ENCODE results near the gene KIF26B. TPM values are rescaled to one million over a fixed set of nuclear protein-coding genes. Genes with fewer than 3 reads are reported as not detected.

The KIF26B gene
- total RNA-seq, 1 experiment from 2014 or later: not detected

DNA sequence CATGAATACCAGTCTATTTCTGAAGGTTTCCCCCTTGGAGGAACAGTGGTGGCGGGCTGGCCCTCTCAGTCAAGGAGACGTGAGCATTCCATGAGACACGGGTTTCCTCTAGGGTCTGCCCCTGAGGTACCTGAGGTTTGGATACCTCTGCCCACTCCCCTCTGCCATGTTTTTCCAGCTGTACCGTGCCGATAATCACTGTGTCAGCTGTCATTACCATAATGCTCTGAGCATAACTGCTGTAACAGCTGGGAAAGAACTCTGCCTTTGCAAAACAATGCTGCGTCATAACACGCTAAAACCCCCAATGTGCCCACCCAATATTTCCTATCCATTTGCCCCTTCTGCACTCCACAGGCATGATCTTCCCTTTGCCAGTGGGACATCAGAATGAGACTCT, 425.1 kb downstream of the KIF26B start:
- Histone ChIP-seq H3K27me3 (peaks cover 7% of the 10 kb centered on the region; the same call in 1 of the 2 replicates), H3K9me3 (no peaks in the 10 kb centered on the region), H3K4me3 (no peak overlapping the region), H3K36me3 (no peaks in the 10 kb centered on the region)
- DNase-seq: no peak

DNA sequence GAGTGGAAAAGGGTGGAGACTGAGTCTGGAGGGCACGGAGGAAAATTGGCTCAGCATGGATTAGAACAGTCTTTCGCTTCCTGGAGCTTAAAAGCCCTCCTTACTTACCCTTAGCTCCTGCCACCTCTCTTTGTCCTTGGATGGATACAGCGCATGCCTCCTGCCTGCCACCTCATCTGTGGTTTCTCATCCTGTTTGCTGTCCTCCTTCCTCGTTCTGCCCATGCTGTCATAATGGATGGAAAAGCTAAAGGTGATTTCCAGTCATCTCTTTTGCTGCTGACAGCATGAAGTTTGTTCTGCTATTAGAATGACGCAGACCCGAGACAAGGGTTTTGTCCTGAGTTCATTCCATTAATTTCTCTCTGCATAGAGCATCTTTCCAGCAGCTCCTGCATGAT, 425.9 kb downstream of the KIF26B start:
- Histone ChIP-seq H3K9me3 (no peaks in the 10 kb centered on the region), H3K4me3 (no peak overlapping the region), H3K27me3 (0 out of 2 replicates have a peak, but pooled peaks cover 7% of the 10 kb centered on the region), H3K36me3 (no peaks in the 10 kb centered on the region)
- no peak for DNase-seq

DNA sequence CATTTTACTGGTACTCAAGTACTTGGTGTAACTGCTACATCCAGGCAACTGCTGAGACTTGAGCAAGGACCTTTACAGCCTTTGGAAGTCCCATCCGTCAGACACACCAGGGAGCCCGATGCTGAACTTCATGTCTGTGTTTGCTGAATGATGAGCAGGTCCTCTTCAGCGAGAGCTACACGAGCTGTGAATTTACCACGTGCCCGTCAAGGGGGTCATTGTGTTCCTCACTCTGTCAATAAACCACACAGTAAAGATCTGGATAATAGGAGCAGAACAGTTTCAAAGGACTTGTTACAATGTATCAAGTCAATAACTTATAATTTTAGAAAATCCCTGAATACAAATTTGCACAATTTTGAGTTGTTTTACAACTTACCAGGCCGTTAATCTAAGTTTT, 427.2 kb downstream of the KIF26B start:
- 0 out of 2 replicates have a peak, but pooled peaks cover 7% of the 10 kb centered on the region for H3K27me3 ChIP-seq
- no peak for DNase-seq
- no peak overlapping the region for H3K4me3 ChIP-seq
- H3K36me3 ChIP-seq: no peaks in the 10 kb centered on the region
- H3K9me3 ChIP-seq: no peaks in the 10 kb centered on the region

DNA sequence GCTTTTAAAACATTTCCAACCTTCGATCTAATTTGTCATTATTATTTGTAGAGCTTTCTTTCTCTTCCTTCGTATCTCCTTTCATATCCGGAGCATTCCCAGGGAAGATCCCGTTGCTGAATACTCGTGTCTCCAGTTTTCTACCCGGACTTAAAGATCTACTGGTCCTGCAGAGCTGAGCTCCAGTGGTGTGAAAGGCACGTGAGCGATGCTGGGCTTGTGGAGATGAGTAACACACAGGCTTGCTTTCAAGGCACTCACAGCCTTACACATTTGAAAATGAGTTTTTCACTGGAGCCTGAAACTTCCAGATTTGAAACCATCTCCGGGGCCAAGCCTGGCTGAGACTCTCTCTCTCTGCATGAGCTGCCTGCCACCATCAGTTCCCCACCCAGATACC, 428.3 kb downstream of the KIF26B start:
- Histone ChIP-seq H3K9me3 (no peaks in the 10 kb centered on the region), H3K4me3 (no peak overlapping the region), H3K36me3 (no peaks in the 10 kb centered on the region), H3K27me3 (0 out of 2 replicates have a peak, but pooled peaks cover 7% of the 10 kb centered on the region)
- no peak for DNase-seq

DNA sequence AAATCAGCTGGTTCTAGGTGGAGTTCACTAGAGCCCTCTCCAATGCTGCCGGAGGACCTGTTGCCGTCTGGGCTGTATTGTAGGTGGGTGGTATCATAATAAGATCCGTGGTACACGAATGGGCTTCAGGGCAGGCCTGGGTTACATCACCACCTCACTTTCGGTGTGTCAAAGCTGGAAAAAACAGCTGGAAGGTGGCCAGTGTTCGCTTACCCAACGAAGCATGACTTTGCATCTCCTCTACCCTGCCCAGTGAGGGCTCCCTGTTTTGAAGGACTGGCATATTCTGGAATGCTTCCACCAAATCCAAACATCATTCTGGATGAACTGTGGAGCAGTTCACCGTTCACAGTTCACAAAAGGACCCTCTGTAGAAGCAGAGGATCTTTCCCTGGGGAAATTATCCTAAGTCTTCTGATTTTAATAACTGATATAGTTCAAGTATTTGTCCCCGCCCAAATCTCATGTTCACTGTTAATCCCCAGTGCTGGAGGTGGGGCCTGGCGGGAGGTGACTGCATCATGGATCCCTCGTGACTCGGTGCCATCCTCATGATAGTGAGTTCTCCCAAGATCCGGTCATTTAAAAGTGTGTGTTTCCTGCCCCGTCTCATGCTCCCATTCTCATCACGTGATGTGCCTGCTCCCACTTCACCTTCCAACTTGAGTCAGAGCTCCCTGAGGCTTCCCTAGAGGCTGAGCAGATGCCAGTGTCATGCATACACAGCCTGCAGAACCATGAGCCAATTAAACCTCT, 429.0 kb downstream of the KIF26B start:
- H3K36me3 ChIP-seq: no peaks in the 10 kb centered on the region
- H3K27me3 ChIP-seq: 0 out of 2 replicates have a peak, but pooled peaks cover 7% of the 10 kb centered on the region
- no peak overlapping the region for H3K4me3 ChIP-seq
- H3K9me3 ChIP-seq: no peaks in the 10 kb centered on the region
- DNase-seq: no peak

DNA sequence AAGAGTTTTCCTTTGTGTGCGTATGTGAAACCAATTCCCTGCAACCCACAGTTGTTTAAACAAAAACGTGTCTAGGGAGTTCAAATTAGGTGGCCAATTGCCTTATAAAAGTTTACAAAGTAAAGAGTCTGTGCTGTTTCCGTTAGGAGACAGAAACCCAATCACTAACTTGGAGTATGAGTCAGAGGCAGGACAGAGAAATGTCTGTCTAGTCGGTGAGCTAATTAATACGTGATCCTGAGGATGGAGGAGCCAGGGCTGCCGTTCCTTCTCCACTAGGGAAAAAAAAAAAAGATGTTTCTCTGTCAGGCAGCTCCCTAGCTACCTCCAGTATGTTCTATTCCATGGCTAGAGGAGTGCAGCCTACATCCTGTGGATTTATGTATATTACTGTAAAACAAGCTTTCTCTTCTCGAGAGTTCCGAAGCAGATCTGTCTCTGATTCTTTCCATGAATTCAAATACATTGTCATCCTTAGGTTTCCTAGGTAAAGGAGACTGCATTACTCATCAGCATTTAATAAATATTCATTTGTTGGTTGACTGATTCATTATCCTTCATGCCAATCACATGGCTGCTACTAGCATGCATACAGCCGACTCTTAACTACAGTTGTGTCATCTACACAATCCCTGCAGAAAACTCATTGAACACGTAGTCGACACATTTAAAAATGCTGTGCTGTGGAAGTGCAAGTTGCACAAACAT, 430.6 kb downstream of the KIF26B start:
- no peaks in the 10 kb centered on the region for H3K9me3 ChIP-seq
- no peaks in the 10 kb centered on the region for H3K36me3 ChIP-seq
- DNase-seq: peak; percentile 16
- H3K27me3 ChIP-seq: 0 out of 2 replicates have a peak, but pooled peaks cover 4% of the 10 kb centered on the region
- H3K4me3 ChIP-seq: no peak overlapping the region

DNA sequence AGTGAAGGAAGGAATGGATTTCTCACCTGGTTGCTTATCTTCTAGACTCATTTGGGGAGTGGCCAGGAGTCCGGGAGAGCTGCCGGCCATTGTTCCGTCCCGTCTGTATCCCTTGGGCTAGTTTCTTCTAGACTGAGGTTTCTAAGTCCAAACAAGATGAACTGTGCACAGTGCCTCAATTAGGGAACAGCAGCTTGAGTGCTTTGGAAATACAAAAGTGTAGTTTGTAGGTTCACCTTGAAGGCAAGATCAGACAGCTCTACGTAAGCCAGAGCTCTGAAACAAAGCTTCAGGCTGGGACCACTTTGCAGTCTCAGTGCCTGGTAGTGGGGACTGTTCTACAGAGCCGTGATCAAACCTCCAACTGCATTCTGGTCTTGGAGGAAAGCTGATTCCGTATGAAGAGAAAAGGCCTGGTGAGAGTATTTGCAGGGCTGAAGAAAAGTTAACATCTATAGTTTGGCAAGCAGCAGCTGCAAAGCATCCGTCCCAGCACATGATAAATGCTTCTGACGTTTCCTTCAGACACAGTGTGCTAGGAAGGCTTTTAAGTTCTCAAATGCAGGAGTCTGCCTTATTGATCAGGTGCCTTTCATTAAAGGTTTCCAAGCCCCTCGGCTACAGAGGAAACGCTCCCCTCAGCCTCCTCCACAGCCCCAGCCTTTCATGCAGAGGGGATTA, 432.8 kb downstream of the KIF26B start:
- no peaks in the 10 kb centered on the region for H3K27me3 ChIP-seq
- DNase-seq: no peak
- no peak overlapping the region for H3K4me3 ChIP-seq
- no peaks in the 10 kb centered on the region for H3K36me3 ChIP-seq
- H3K9me3 ChIP-seq: no peaks in the 10 kb centered on the region

DNA sequence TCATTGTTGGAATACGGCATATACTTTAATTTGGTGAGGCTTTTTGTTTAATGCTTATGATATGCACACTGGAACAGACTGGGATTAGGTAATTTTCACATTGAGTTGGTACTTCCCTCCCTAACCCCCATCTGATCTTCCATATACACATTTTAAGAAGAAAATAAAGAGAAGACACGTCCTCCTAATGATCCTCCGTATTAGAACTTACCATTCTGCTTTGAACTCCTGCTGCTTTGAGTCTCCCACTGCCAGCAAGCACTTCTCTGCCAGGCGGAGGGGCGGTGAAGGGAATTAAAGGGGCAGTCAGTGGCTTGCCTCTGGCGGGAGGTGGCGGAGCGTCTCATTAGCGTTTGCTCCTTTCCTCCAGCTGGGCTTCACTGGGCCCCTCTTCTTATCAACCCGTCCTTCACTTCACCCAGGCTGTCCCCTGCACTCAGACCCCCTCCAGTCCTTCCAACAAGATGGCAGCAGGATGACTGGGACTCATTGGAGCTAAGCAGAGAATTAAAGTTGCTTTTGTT, 433.4 kb downstream of the KIF26B start:
- H3K9me3 ChIP-seq: no peaks in the 10 kb centered on the region
- no peak for DNase-seq
- no peaks in the 10 kb centered on the region for H3K27me3 ChIP-seq
- H3K36me3 ChIP-seq: no peaks in the 10 kb centered on the region
- no peak overlapping the region for H3K4me3 ChIP-seq

DNA sequence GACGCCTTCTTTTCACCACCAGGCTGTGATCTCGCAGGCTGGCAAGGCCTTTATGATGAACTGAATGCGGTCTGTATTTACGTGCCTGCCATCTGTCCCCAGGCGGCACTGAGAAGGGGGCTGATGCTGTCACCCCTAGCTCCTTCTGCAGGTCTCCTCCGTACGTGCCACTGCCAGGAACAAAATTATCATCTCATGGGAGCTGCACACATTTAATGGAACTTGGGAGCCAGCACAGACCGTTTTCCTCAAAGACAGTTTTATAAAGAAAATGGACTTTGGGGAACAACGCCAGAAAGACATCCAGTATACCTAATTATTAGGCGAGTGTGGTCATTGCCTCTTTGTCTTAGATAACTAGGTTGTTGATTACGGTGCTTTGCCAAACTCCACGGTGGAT, 434.5 kb downstream of the KIF26B start:
- no peaks in the 10 kb centered on the region for H3K9me3 ChIP-seq
- H3K27me3 ChIP-seq: no peaks in the 10 kb centered on the region
- H3K4me3 ChIP-seq: no peak overlapping the region
- no peak for DNase-seq
- no peaks in the 10 kb centered on the region for H3K36me3 ChIP-seq

DNA sequence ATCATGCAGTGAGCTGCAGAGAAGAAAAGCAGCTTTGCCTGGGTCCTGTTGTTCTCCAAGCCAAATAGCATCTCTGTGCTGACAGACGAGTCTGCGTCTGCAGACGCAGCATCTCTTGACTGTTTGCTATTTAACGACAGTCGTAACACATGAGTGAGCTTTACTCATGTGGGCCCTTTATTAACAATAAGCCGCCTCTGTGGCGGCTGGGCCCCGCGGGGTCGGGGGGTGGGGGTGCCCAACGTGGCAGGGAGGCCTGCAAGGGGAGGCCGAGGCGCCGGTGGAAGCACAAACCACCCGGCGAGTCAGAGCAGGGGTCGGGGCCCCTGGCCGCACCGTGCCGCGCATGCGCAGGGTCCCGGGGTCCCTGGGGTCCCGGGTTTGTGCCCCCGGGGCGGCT, 435.1 kb downstream of the KIF26B start:
- H3K9me3 ChIP-seq: no peaks in the 10 kb centered on the region
- H3K27me3 ChIP-seq: no peaks in the 10 kb centered on the region
- no peak overlapping the region for H3K4me3 ChIP-seq
- no peaks in the 10 kb centered on the region for H3K36me3 ChIP-seq
- no peak for DNase-seq

DNA sequence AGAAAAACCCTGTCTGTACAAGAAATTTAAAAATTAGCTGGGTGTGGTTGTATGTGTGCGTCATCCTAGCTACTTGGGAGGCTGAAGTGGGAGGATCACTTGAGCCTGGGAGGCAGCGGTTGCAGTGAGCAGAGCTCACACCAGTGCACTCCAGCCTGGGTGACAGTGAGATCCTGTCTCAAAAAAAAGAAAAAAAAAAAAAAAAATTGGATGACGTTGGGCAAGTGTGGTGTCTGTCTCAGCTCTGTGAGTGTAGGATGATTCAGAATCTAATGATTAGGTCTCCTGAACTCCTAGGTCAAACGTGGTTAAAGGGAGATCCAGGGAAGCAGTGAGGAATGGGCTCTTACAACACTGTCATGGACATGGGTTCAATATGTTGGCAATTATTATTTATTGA, 435.9 kb downstream of the KIF26B start:
- H3K4me3 ChIP-seq: no peak overlapping the region
- H3K9me3 ChIP-seq: no peaks in the 10 kb centered on the region
- DNase-seq: no peak
- no peaks in the 10 kb centered on the region; the same call in 1 of the 2 replicates for H3K27me3 ChIP-seq
- no peaks in the 10 kb centered on the region for H3K36me3 ChIP-seq

DNA sequence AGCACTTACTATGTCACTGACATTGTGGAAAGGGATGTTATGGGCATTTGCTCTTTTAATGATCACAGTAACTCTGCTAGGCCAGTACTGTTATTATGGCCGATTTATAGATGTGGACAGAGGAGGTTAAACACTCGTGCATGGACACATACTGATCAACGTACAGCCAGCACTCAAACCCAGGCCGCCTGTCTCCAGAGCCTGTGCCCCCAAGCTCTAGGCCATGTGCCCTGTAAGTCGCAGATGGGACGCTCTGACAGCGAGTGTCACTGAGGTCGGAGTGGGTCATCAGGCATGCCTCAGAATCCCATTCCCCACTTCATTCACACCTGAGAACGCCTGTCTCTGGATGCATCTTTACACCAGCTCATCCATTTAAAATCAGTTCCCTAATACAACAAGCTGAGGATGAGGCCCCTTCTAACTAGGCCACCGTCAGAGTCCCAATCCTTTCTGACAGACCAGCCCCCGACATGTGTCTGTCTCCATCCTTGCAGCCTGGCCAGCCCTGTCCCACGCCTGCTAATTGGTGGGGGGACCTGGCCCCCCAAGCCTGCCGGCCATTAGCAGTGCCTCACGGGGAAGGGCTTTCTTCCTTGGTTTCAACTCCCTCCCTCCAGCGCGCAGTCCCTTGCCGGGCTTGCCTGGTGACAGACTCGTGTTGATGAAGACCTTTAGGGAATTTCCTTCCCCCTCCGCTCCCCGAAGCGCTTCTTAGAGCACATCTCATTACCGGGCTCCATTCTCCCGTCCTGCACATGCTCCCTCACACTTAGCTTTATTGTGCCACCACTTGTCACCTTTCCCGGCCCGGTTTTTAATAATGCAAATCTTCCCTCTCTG, 436.8 kb downstream of the KIF26B start:
- no peaks in the 10 kb centered on the region; the same call in 1 of the 2 replicates for H3K27me3 ChIP-seq

DNA sequence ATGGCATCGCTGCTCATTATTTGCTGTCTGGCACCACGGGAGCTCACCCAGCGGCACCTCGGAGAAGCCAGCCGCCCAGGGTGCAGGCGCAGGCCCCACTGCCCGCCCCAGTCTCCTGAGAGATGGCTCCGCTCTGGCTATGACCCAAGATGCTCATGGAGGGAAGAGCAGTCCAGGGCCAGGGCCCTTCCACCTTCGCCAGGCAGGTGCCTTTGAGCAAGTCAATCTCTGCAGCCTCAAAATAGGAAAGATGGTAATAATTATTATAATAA, 437.3 kb downstream of the KIF26B start:
- H3K36me3 ChIP-seq: no peaks in the 10 kb centered on the region
- no peak for DNase-seq
- peaks cover 2% of the 10 kb centered on the region; the same call in 1 of the 2 replicates for H3K27me3 ChIP-seq
- H3K9me3 ChIP-seq: no peaks in the 10 kb centered on the region
- no peak overlapping the region for H3K4me3 ChIP-seq

More for the DNA sequence above, 436.8 kb downstream of the KIF26B start:
- no peaks in the 10 kb centered on the region for H3K36me3 ChIP-seq
- no peak overlapping the region for H3K4me3 ChIP-seq
- DNase-seq: no peak
- no peaks in the 10 kb centered on the region for H3K9me3 ChIP-seq

DNA sequence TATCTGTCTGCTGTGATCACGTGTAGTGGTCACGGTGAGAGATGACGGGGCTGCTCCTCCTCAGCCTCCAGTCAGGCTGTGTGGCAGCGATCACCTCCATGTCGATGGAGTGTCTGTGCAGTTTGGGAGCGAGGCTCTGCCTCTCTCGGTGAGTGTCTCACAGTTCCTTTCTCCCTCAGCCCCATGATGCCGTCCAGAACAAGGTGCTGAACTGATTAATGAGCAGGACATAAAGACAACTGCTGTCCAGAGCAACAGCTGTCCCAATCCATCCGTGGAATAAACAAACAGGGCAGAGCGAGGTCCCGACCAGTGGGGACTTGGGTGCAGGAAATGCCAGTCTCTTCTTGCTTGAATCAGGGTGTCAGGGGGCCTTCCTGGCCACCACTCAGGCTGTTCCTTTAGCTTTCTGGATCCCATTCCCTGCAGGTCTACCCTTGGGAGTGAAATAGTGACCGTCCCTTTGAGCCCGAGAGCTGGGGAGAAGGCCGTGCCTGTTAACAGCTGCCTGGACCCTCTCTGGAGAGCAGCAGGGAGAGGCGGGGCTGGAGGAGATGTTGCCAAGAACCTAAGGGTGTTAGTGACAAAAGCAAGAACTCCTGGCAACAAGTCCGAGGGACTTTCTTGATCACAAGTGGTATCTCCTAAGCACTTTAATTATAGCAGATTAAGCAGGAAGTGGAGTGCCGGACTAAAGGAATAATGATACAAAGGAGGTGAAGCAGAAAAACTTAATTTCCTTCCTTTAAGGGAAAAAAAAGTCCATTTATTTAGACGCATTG, 443.9 kb downstream of the KIF26B start:
- no peaks in the 10 kb centered on the region for H3K9me3 ChIP-seq
- DNase-seq: no peak
- peaks cover 2% of the 10 kb centered on the region; the same call in 1 of the 2 replicates for H3K27me3 ChIP-seq
- no peak overlapping the region for H3K4me3 ChIP-seq
- H3K36me3 ChIP-seq: no peaks in the 10 kb centered on the region

DNA sequence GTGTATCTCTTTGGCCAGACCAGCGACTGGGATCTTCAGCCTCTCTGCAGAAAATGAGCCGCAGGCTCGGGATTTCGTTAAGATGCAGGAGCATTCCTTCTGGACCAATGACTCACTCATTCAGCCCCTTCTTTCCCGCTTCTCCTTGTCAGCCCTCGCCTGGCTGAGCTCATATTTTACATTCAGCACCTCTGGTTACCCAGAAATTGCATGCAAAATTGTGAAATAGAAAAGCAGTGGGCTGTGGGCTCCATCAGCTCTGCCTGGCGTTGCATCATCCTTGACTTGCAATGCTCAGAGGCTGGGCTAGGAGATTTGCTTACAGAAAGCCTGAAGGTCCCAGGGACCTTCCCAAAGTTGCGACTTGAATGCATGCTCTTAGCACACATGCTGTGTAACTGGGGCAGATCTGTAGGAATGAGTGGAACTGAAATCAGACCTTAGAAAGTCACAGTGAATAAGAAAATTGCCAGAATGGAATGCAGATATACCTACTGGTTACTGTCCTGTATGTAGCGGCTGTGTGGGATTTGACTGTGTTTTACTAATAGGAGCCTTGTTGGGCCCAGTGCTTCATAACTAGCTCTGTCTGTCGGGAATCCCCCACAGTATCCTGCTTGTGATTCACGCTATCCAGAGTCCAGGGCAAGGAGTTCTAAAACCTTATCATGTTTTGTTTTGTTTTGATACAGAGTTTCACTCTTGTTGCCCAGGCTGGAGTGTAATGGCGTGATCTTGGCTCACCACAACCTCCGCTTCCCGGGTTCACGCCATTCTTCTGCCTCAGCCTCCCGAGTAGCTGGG, 444.8 kb downstream of the KIF26B start:
- peaks cover 2% of the 10 kb centered on the region; the same call in 1 of the 2 replicates for H3K27me3 ChIP-seq
- H3K36me3 ChIP-seq: no peaks in the 10 kb centered on the region
- peak; percentile 52 for DNase-seq
- no peak overlapping the region for H3K4me3 ChIP-seq
- H3K9me3 ChIP-seq: no peaks in the 10 kb centered on the region
